ENCODE measurements around the gene CANT1. TPM values are rescaled to one million over a fixed set of nuclear protein-coding genes. Genes with fewer than 3 reads are reported as not detected.

CANT1 gene
- total and polyA plus RNA-seq, 2 of the 13 experiments (the other 11 are each of a cell fraction or from before 2014, with no cell fraction given), result 34.1 to 42.1 TPM

- TF ChIP-seq ZBTB46 (CRISPR knock-in tag; IDR thresholded peaks at IDR 0.05; ENCODE audit: borderline replicate concordance) (no peak), ATF4 (CRISPR knock-in tag; IDR thresholded peaks at IDR 0.05) (no peak), ZNF468 (CRISPR knock-in tag; IDR thresholded peaks at IDR 0.05) (no peak), KLF6 (CRISPR knock-in tag; IDR thresholded peaks at IDR 0.05) (no peak), JUND (CRISPR knock-in tag; IDR thresholded peaks at IDR 0.05) (no peak), TRIM24 (CRISPR knock-in tag; IDR thresholded peaks at IDR 0.05) (no peak), UBTF (CRISPR knock-in tag; IDR thresholded peaks at IDR 0.05) (no peak; the same call in 1 of the 2 replicates), AKNA (CRISPR knock-in tag; IDR thresholded peaks at IDR 0.05; ENCODE audit: borderline replicate concordance) (no peak), GPN1 (CRISPR knock-in tag; IDR thresholded peaks at IDR 0.05; ENCODE audit: borderline replicate concordance) (no peak), ZNF430 (CRISPR knock-in tag; IDR thresholded peaks at IDR 0.05) (no peak), FOXM1 (CRISPR knock-in tag; IDR thresholded peaks at IDR 0.05) (no peak), ZNF816 (CRISPR knock-in tag; IDR thresholded peaks at IDR 0.05; ENCODE audit: borderline replicate concordance) (no peak), STAG1 (CRISPR knock-in tag; IDR thresholded peaks at IDR 0.05) (peak; percentile 77), ZNF557 (CRISPR knock-in tag; IDR thresholded peaks at IDR 0.05) (no peak), ZNF891 (CRISPR knock-in tag; IDR thresholded peaks at IDR 0.05) (no peak), NFE2 (CRISPR knock-in tag; IDR thresholded peaks at IDR 0.05) (no peak), ZBTB38 (CRISPR knock-in tag; IDR thresholded peaks at IDR 0.05) (no peak), ZNF382 (CRISPR knock-in tag; IDR thresholded peaks at IDR 0.05; ENCODE audit: borderline replicate concordance) (no peak), SMARCC2 (IDR thresholded peaks at IDR 0.05) (no peak), TMF1 (CRISPR knock-in tag; IDR thresholded peaks at IDR 0.05; ENCODE audit: low read depth) (no peak)
Observed at GRCh38 chr17:79019632-79020584, 10.3 kb upstream of the CANT1 start (continued).
